GM23248 (cell line): ENCODE data around the gene HSPA12A. TPM values are rescaled to one million over a fixed set of nuclear protein-coding genes. Genes with fewer than 3 reads are reported as not detected.

Experiments used
- DNase-seq: peaks from one replicate; pipeline ENCODE4 v3.0.0-alpha.2; 2015
- H2AFZ ChIP-seq: fragments of 200-600 bp; sonication (generic); 2 replicates; pipeline ENCODE4 v1.6.1; 2016; ENCODE audit warnings: antibody characterized with exemption
- H3F3A ChIP-seq: fragments of 200-600 bp; sonication (generic); 2 replicates; pipeline ENCODE4 v1.6.1; 2016; ENCODE audit warnings: mild to moderate bottlenecking, antibody characterized with exemption, mixed run types; ENCODE audit not compliant: insufficient read depth
- H3K27ac ChIP-seq: fragments of 200-600 bp; sonication (generic); 2 replicates; pipeline ENCODE4 v1.5.1; 2016; ENCODE audit warnings: mild to moderate bottlenecking
- H3K27me3 ChIP-seq: fragments of 200-600 bp; sonication (generic); replicated peaks from 2 replicates; pipeline ENCODE4 v1.6.1; 2016; ENCODE audit warnings: mild to moderate bottlenecking; ENCODE audit not compliant: insufficient read depth
- H3K36me3 ChIP-seq: fragments of 200-600 bp; sonication (generic); 2 replicates; pipeline ENCODE4 v1.6.1; 2016; ENCODE audit warnings: low read depth, mild to moderate bottlenecking
- H3K4me1 ChIP-seq: fragments of 200-600 bp; sonication (generic); 2 replicates; pipeline ENCODE4 v1.6.1; 2016; ENCODE audit warnings: mild to moderate bottlenecking; ENCODE audit not compliant: insufficient read depth
- H3K4me2 ChIP-seq: fragments of 200-600 bp; sonication (generic); one replicate; pipeline ENCODE4 v1.6.1; 2016; ENCODE audit warnings: mild to moderate bottlenecking; ENCODE audit not compliant: unreplicated experiment
- H3K4me3 ChIP-seq: fragments of 200-600 bp; sonication (generic); 2 replicates; pipeline ENCODE4 v1.5.1; 2016; ENCODE audit warnings: mild to moderate bottlenecking
- H3K79me2 ChIP-seq: fragments of 200-600 bp; sonication (generic); 2 replicates; pipeline ENCODE4 v1.6.1; 2016; ENCODE audit warnings: mild to moderate bottlenecking; ENCODE audit not compliant: insufficient read depth
- H3K9ac ChIP-seq: fragments of 200-600 bp; sonication (generic); 2 replicates; pipeline ENCODE4 v1.6.1; 2016; ENCODE audit warnings: mild to moderate bottlenecking
- H3K9me2 ChIP-seq: fragments of 200-600 bp; sonication (generic); 2 replicates; pipeline ENCODE4 v1.6.1; 2016; ENCODE audit warnings: mixed run types, mild to moderate bottlenecking, moderate library complexity; ENCODE audit not compliant: insufficient read depth
- H3K9me3 ChIP-seq: fragments of 200-600 bp; sonication (generic); one replicate; pipeline ENCODE4 v1.6.1; 2017; ENCODE audit warnings: low read depth
- H4K20me1 ChIP-seq: fragments of 200-600 bp; sonication (generic); 2 replicates; pipeline ENCODE4 v1.6.0; 2016; ENCODE audit not compliant: insufficient read depth
- EZH2 ChIP-seq: fragments of 200-600 bp; sonication (generic); IDR thresholded peaks from 2 replicates; pipeline ENCODE4 v1.6.1; 2018; ENCODE audit warnings: antibody characterized with exemption, mild to moderate bottlenecking; ENCODE audit not compliant: insufficient read depth, poor library complexity, severe bottlenecking
- EZH2phosphoT487 ChIP-seq: fragments of 200-600 bp; sonication (generic); IDR thresholded peaks from 2 replicates; pipeline ENCODE4 v1.6.1; 2018; ENCODE audit warnings: antibody characterized with exemption, moderate library complexity, mild to moderate bottlenecking, low read depth; ENCODE audit not compliant: insufficient read depth
- WGBS, 2 experiments: methylation state at CpG; one replicate each; pipeline ENCODE4 v1.1.6; 2015 to 2017; ENCODE audit warnings: low lambda C conversion rate in 2 of 2, low coverage in 1 of 2; ENCODE audit errors: missing lambda C conversion rate in 2 of 2; 5-methylcytosine and 5-hydroxymethylcytosine counted together
- in situ Hi-C: fragments of 300-500 bp; cut with MboI; formaldehyde crosslinking; loops from 2 replicates; pipeline ENCODE4 v1.15.0; 2020
- polyA plus RNA-seq: library from polyadenylated mRNA; unstranded; fragments of >200 nt; fragmentation: Nextera tagmentation; extraction: Ambion mirVana; gene quantifications from 2 replicates; pipeline ENCODE4 v1.2.1, GENCODE V29; 2016
- total RNA-seq: library from RNA; depleted of rRNA; stranded (reverse); fragments of >200 nt; shearing (Covaris generic); gene quantifications from 2 replicates; pipeline ENCODE4 v1.2.3, GENCODE V29; 2014

The HSPA12A gene
- total and polyA plus RNA-seq, 2 experiments from 2014 or later, result 4.8 to 5.6 TPM

DNA sequence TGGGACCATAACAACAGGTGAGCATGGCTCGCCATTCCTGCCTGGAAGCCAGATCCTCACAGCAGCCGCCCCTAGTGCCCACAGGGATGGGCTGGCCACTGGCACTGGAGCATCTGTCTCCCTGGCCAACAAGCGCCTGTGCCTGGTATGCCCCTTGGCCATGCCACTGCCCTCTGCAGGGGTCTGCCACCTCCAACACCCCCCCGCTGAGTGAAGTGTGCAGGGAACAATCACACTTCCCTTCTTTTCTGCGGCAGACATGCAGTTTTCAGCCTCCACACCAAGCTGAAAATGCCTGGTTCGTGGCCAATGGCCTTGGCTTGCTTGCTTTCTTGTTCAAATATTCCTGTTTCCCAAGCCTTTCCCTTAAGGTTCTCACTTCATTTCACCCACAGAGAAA, 50.7 kb downstream of the HSPA12A start:
- no peaks in the 10 kb centered on the region for H4K20me1 ChIP-seq
- 88 to 95% methylated on average over 6 of the region's 6 CpGs for WGBS, 2 experiments
- TF ChIP-seq EZH2phosphoT487, result no peak
- no peak for TF ChIP-seq EZH2
- no peak overlapping the region for H3K4me3 ChIP-seq
- no peaks in the 10 kb centered on the region for H3K9me3 ChIP-seq
- no peak overlapping the region for H3K4me2 ChIP-seq
- H3K79me2 ChIP-seq, result no peaks in the 10 kb centered on the region
- peaks cover 19% of the 10 kb centered on the region for H3F3A ChIP-seq
- no peak overlapping the region for H2AFZ ChIP-seq
- H3K9me2 ChIP-seq, result no peaks in the 10 kb centered on the region
- no peaks in the 10 kb centered on the region for H3K27me3 ChIP-seq
- no peak for DNase-seq
- H3K27ac ChIP-seq, result no peak overlapping the region
- H3K4me1 ChIP-seq, result peaks cover 17% of the 10 kb centered on the region
- H3K36me3 ChIP-seq, result no peaks in the 10 kb centered on the region
- H3K9ac ChIP-seq, result no peak overlapping the region
- in situ Hi-C loops, result no loop called here

GRCh38 chr10:116690356-116691322, 51.7 kb downstream of the HSPA12A start:
- no peak for DNase-seq
- Histone ChIP-seq H4K20me1 (no peaks in the 10 kb centered on the region), H3K4me2 (no peak overlapping the region), H3K27me3 (no peaks in the 10 kb centered on the region), H3K4me3 (no peak overlapping the region), H2AFZ (no peak overlapping the region), H3K27ac (no peak overlapping the region), H3K9me2 (no peaks in the 10 kb centered on the region), H3F3A (peaks cover 19% of the 10 kb centered on the region), H3K79me2 (no peaks in the 10 kb centered on the region), H3K4me1 (peaks cover 17% of the 10 kb centered on the region), H3K36me3 (no peaks in the 10 kb centered on the region), H3K9me3 (no peaks in the 10 kb centered on the region), H3K9ac (no peak overlapping the region)
- TF ChIP-seq EZH2 (no peak), EZH2phosphoT487 (no peak)
- in situ Hi-C loops, result no loop called here
- 92 to 94% methylated on average over 17 of the region's 17 CpGs for WGBS, 2 experiments

GRCh38 chr10:116689744-116690143, 52.6 kb downstream of the HSPA12A start:
- no peaks in the 10 kb centered on the region for H4K20me1 ChIP-seq
- H3K79me2 ChIP-seq, result no peaks in the 10 kb centered on the region
- in situ Hi-C loops, result loop anchor here (5.0 kb wide), 1 partner anchor 93 kb away; no protein-coding TSS in a partner anchor
- H3K9ac ChIP-seq, result no peak overlapping the region
- DNase-seq, result no peak
- no peak overlapping the region for H3K4me2 ChIP-seq
- no peaks in the 10 kb centered on the region for H3K27me3 ChIP-seq
- peaks cover 19% of the 10 kb centered on the region for H3F3A ChIP-seq
- no peak overlapping the region for H3K27ac ChIP-seq
- TF ChIP-seq EZH2 (no peak), EZH2phosphoT487 (no peak)
- H3K9me2 ChIP-seq, result no peaks in the 10 kb centered on the region
- no peaks in the 10 kb centered on the region for H3K9me3 ChIP-seq
- H3K4me1 ChIP-seq, result peaks cover 17% of the 10 kb centered on the region
- H3K36me3 ChIP-seq, result no peaks in the 10 kb centered on the region
- WGBS, 2 experiments, result 98 to 99% methylated on average over 4 of the region's 4 CpGs
- H3K4me3 ChIP-seq, result no peak overlapping the region
- no peak overlapping the region for H2AFZ ChIP-seq

GRCh38 chr10:116688741-116689495, 53.4 kb downstream of the HSPA12A start:
- peak overlapping the region; percentile 54 for H3K4me3 ChIP-seq
- peak overlapping the region; percentile 13; the same call in 1 of the 2 replicates for H3K9ac ChIP-seq
- H3F3A ChIP-seq, result peaks cover 19% of the 10 kb centered on the region
- in situ Hi-C loops, result loop anchor here (5.0 kb wide), 1 partner anchor 93 kb away; no protein-coding TSS in a partner anchor
- H2AFZ ChIP-seq, result peak overlapping the region; percentile 86
- no peak for DNase-seq
- no peaks in the 10 kb centered on the region for H3K79me2 ChIP-seq
- peak overlapping the region; percentile 41 for H3K27ac ChIP-seq
- no peaks in the 10 kb centered on the region for H4K20me1 ChIP-seq
- WGBS, 2 experiments, result 57 to 60% methylated on average over 7 of the region's 7 CpGs
- H3K9me3 ChIP-seq, result no peaks in the 10 kb centered on the region
- H3K4me1 ChIP-seq, result peaks cover 17% of the 10 kb centered on the region
- H3K27me3 ChIP-seq, result no peaks in the 10 kb centered on the region
- H3K4me2 ChIP-seq, result peak overlapping the region; percentile 70
- no peaks in the 10 kb centered on the region for H3K9me2 ChIP-seq
- no peaks in the 10 kb centered on the region for H3K36me3 ChIP-seq
- TF ChIP-seq EZH2phosphoT487, result no peak
- TF ChIP-seq EZH2, result no peak
